ENCODE data around the gene MDH1. TPM values are rescaled to one million over a fixed set of nuclear protein-coding genes. Genes with fewer than 3 reads are reported as not detected.
"Not testable (repeated sequence)": the region's sequence is repeated elsewhere in the genome, so short reads cannot be mapped to it uniquely, and the experiment has no call there.

The MDH1 gene
- total RNA-seq, 1 donor from 2014 or later, result 65.7 TPM

DNA sequence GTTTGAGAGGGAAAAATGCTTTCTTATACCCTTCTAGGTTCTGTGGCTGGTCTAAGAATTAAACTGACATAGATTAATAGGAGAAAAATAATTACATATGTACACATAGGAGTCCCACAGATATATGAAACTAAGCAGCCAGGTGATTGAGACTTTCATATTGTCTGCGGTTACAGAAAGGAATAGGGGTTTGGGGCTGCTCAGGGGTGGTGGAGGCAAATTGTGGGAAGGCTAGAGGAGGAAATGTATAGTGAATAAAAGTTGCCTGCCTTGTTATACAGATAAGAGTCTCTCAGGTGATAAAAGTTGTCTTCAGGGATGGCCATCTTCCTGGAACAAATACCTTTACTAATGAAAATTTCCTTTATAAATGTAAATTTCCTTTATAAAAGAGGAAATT, 28.6 kb downstream of the MDH1 start:
- H3K4me3 ChIP-seq, result no peak overlapping the region
- intact Hi-C loops (cut with DNase I), result no loop called here
- TF ChIP-seq, protein P1, sequence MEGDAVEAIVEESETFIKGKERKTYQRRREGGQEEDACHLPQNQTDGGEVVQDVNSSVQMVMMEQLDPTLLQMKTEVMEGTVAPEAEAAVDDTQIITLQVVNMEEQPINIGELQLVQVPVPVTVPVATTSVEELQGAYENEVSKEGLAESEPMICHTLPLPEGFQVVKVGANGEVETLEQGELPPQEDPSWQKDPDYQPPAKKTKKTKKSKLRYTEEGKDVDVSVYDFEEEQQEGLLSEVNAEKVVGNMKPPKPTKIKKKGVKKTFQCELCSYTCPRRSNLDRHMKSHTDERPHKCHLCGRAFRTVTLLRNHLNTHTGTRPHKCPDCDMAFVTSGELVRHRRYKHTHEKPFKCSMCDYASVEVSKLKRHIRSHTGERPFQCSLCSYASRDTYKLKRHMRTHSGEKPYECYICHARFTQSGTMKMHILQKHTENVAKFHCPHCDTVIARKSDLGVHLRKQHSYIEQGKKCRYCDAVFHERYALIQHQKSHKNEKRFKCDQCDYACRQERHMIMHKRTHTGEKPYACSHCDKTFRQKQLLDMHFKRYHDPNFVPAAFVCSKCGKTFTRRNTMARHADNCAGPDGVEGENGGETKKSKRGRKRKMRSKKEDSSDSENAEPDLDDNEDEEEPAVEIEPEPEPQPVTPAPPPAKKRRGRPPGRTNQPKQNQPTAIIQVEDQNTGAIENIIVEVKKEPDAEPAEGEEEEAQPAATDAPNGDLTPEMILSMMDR (IDR thresholded peaks at IDR 0.05), result no peak
- H3K36me3 ChIP-seq, result no peaks in the 10 kb centered on the region
- H3K4me1 ChIP-seq, result no peaks in the 10 kb centered on the region
- no peaks in the 10 kb centered on the region for H3K9me3 ChIP-seq
- DNase-seq (ENCODE audit: low spot score in 2 of 2), result no peak
- H3K27ac ChIP-seq, result no peak overlapping the region
- H3K27me3 ChIP-seq, result no peaks in the 10 kb centered on the region

GRCh38 chr2:63619328-63619727, 30.6 kb downstream of the MDH1 start:
- H3K36me3 ChIP-seq, result no peaks in the 10 kb centered on the region
- intact Hi-C loops (cut with DNase I), result no loop called here
- H3K4me1 ChIP-seq, result no peaks in the 10 kb centered on the region
- no peaks in the 10 kb centered on the region for H3K27me3 ChIP-seq
- H3K4me3 ChIP-seq, result no peak overlapping the region
- TF ChIP-seq, protein P1 (IDR thresholded peaks at IDR 0.05), result no peak
- no peaks in the 10 kb centered on the region for H3K9me3 ChIP-seq
- no peak overlapping the region for H3K27ac ChIP-seq
- DNase-seq (ENCODE audit: low spot score in 2 of 2), result no peak

DNA sequence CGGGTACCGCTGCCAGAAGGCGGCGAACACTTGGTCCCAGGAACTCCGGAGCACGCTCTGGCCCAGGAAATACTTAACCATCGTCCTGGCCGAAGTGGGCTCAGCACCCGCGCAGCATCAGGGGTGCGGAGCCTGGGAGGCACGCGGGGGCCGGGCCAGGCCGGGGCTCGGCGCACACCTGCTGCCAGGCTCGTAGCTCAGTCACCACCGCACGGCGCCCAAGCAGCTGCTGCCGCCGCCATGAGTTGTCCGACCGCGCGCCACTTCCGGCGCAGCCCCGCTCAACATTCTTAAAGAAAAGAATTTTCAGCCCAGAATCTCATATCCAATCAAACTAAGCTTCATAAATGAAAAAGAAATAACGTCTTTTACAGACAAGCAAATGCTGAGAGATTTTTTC, 34.0 kb downstream of the MDH1 start:
- Histone ChIP-seq H3K9me3 (no peaks in the 10 kb centered on the region), H3K36me3 (no peaks in the 10 kb centered on the region), H3K4me1 (no peaks in the 10 kb centered on the region), H3K27me3 (no peaks in the 10 kb centered on the region), H3K27ac (no peak overlapping the region), H3K4me3 (no peak overlapping the region)
- intact Hi-C loops (cut with DNase I), result no loop called here
- TF ChIP-seq, protein P1 (IDR thresholded peaks at IDR 0.05), result no peak
- no peak for DNase-seq (ENCODE audit: low spot score in 2 of 2)

GRCh38 chr2:63623763-63624162, 35.0 kb downstream of the MDH1 start:
- intact Hi-C loops (cut with DNase I); DNase-seq (ENCODE audit: low spot score in 2 of 2); H3K4me1 ChIP-seq; H3K27me3 ChIP-seq; H3K27ac ChIP-seq; H3K9me3 ChIP-seq; H3K36me3 ChIP-seq; H3K4me3 ChIP-seq: not testable (repeated sequence)

DNA sequence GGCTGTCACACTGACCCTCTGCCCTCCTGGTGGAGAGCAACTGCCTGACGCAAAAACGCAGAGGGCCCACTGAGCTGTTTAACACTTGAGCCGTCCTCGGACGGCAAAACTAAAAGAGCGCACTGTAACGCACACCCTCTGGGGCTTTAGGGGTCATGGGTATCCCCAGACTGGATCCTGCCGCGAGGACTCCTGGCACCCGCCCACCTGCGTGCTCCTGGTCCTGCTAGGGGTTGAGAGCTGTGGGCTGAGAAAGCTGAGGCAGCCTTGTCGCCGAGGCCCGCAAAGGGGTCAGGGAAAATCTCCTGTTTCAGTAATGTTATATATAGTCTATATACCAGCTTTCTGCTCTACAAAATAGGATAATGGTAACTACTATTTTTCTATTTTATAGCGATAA, 39.1 kb downstream of the MDH1 start:
- no peaks in the 10 kb centered on the region for H3K36me3 ChIP-seq
- no peak overlapping the region for H3K27ac ChIP-seq
- H3K9me3 ChIP-seq, result peaks cover 6 to 12% of the 10 kb centered on the region in 2 donors
- intact Hi-C loops (cut with DNase I), result no loop called here
- TF ChIP-seq, protein P1 (IDR thresholded peaks at IDR 0.05), result no peak
- no peak overlapping the region for H3K4me3 ChIP-seq
- DNase-seq (ENCODE audit: low spot score in 2 of 2), result no peak
- no peaks in the 10 kb centered on the region for H3K4me1 ChIP-seq
- no peaks in the 10 kb centered on the region for H3K27me3 ChIP-seq

GRCh38 chr2:63628403-63628942, 39.7 kb downstream of the MDH1 start:
- H3K27me3 ChIP-seq, result no peaks in the 10 kb centered on the region
- peaks cover 6 to 16% of the 10 kb centered on the region in 2 donors for H3K9me3 ChIP-seq
- no peaks in the 10 kb centered on the region for H3K4me1 ChIP-seq
- no peaks in the 10 kb centered on the region for H3K36me3 ChIP-seq
- no peak for DNase-seq (ENCODE audit: low spot score in 2 of 2)
- H3K27ac ChIP-seq, result no peak overlapping the region
- H3K4me3 ChIP-seq, result no peak overlapping the region
- TF ChIP-seq, protein P1 (IDR thresholded peaks at IDR 0.05), result no peak
- intact Hi-C loops (cut with DNase I), result no loop called here

Measured in ascending aorta (tissue), 2 donors.